ENCODE data around the gene GJA1. TPM values are rescaled to one million over a fixed set of nuclear protein-coding genes. Genes with fewer than 3 reads are reported as not detected.

Gene GJA1
- total RNA-seq, 1 experiment from 2014 or later: 0.20 TPM

DNA sequence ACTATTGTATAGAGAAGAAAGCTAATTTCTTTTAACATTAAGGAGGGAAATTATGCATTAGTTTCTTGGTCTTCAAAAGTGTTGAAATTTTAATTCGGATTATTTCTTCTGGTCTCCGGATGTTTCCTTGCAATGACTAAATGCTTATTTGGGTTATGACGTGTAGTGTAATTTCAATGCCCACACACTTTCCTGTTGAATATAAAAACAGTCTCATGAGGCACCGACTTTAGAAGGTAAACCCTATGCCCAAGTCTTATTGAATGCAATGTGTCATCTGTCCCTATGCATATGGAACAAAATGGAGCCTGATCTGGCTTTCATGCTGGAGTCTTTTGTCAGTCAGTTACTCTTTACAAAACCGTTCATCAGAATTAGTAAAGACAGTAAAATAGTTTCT is 17.7 kb downstream of the GJA1 start:
- Histone ChIP-seq H3K9me2 (ENCODE audit: insufficient read depth) (no peaks in the 10 kb centered on the region), H3K36me3 (ENCODE audit: low read depth) (no peaks in the 10 kb centered on the region), H3K27me3 (ENCODE audit: insufficient read depth, low read depth) (no peaks in the 10 kb centered on the region), H3K9me3 (ENCODE audit: insufficient read depth, low read depth) (no peaks in the 10 kb centered on the region; the same call in 1 of the 2 replicates), H3F3A (ENCODE audit: insufficient read depth, low read depth) (no peaks in the 10 kb centered on the region), H3K4me2 (no peak overlapping the region), H2AFZ (no peak overlapping the region), H3K27ac (no peak overlapping the region), H3K79me2 (ENCODE audit: low read depth) (no peaks in the 10 kb centered on the region), H4K20me1 (ENCODE audit: insufficient read depth) (no peaks in the 10 kb centered on the region), H3K4me1 (replicated peaks; ENCODE audit: insufficient read depth) (no peaks in the 10 kb centered on the region), H3K4me3 (no peak overlapping the region)
- BruUV-seq (replicated peaks): no TSS peak
- TF ChIP-seq, protein P1, sequence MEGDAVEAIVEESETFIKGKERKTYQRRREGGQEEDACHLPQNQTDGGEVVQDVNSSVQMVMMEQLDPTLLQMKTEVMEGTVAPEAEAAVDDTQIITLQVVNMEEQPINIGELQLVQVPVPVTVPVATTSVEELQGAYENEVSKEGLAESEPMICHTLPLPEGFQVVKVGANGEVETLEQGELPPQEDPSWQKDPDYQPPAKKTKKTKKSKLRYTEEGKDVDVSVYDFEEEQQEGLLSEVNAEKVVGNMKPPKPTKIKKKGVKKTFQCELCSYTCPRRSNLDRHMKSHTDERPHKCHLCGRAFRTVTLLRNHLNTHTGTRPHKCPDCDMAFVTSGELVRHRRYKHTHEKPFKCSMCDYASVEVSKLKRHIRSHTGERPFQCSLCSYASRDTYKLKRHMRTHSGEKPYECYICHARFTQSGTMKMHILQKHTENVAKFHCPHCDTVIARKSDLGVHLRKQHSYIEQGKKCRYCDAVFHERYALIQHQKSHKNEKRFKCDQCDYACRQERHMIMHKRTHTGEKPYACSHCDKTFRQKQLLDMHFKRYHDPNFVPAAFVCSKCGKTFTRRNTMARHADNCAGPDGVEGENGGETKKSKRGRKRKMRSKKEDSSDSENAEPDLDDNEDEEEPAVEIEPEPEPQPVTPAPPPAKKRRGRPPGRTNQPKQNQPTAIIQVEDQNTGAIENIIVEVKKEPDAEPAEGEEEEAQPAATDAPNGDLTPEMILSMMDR (conservative IDR thresholded peaks at IDR 0.05): no peak
- TF ChIP-seq EZH2 (IDR thresholded peaks at IDR 0.05; ENCODE audit: low read depth): no peak
- DNase-seq: no peak
- ChIA-PET CTCF (interaction anchor here (0.6 kb wide), 1 partner anchor 107 kb away, joined by 4 read pairs; no protein-coding TSS in a partner anchor), POLR2A (ENCODE audit: unreplicated experiment) (no interaction called here)
- intact Hi-C loops (cut with micrococcal nuclease; ENCODE audit: unreplicated experiment): no loop called here

DNA sequence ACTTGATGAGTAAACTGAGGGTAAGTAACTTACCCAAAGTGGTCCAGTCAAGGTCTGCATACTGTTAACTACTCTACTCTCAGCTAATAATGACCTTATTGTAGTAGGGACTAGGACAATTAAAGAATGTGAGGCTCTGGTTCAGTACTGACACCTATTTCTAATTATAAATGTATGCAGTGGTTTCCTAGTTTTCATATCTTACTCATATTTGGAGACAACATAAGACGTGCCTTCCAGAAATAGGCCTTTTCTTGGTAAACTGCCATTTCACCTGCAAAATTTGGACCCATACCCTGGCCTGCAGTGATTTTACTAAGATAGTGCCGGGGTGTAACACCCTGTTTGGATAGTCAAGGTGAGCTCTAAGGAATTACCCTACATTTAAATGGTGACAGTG is 24.7 kb downstream of the GJA1 start:
- H3K4me1 ChIP-seq (replicated peaks; ENCODE audit: insufficient read depth): no peaks in the 10 kb centered on the region
- no peaks in the 10 kb centered on the region for H4K20me1 ChIP-seq (ENCODE audit: insufficient read depth)
- TF ChIP-seq, protein P1 (conservative IDR thresholded peaks at IDR 0.05): no peak
- no peak for TF ChIP-seq EZH2 (IDR thresholded peaks at IDR 0.05; ENCODE audit: low read depth)
- no peaks in the 10 kb centered on the region for H3K9me2 ChIP-seq (ENCODE audit: insufficient read depth)
- no peak overlapping the region for H3K4me2 ChIP-seq
- no peak for DNase-seq
- no TSS peak for BruUV-seq (replicated peaks)
- H3K4me3 ChIP-seq: no peak overlapping the region
- ChIA-PET POLR2A (ENCODE audit: unreplicated experiment) (no interaction called here), CTCF (no interaction called here)
- no peaks in the 10 kb centered on the region for H3K79me2 ChIP-seq (ENCODE audit: low read depth)
- no peaks in the 10 kb centered on the region for H3F3A ChIP-seq (ENCODE audit: insufficient read depth, low read depth)
- no peaks in the 10 kb centered on the region for H3K36me3 ChIP-seq (ENCODE audit: low read depth)
- intact Hi-C loops (cut with micrococcal nuclease; ENCODE audit: unreplicated experiment): no loop called here
- no peak overlapping the region for H2AFZ ChIP-seq
- H3K9me3 ChIP-seq (ENCODE audit: insufficient read depth, low read depth): no peaks in the 10 kb centered on the region
- H3K27ac ChIP-seq: no peak overlapping the region
- H3K27me3 ChIP-seq (ENCODE audit: insufficient read depth, low read depth): no peaks in the 10 kb centered on the region

- ChIA-PET CTCF (no interaction called here), POLR2A (ENCODE audit: unreplicated experiment) (no interaction called here)
- no peaks in the 10 kb centered on the region for H3K36me3 ChIP-seq (ENCODE audit: low read depth)
- BruUV-seq (replicated peaks): no TSS peak
- H2AFZ ChIP-seq: no peak overlapping the region
- no peaks in the 10 kb centered on the region for H3K9me2 ChIP-seq (ENCODE audit: insufficient read depth)
- TF ChIP-seq, protein P1 (conservative IDR thresholded peaks at IDR 0.05): no peak
- no peak for TF ChIP-seq EZH2 (IDR thresholded peaks at IDR 0.05; ENCODE audit: low read depth)
- H4K20me1 ChIP-seq (ENCODE audit: insufficient read depth): no peaks in the 10 kb centered on the region
- no peak overlapping the region for H3K4me3 ChIP-seq
- no peak overlapping the region for H3K27ac ChIP-seq
- H3F3A ChIP-seq (ENCODE audit: insufficient read depth, low read depth): no peaks in the 10 kb centered on the region
- H3K4me2 ChIP-seq: no peak overlapping the region
- H3K79me2 ChIP-seq (ENCODE audit: low read depth): no peaks in the 10 kb centered on the region
- no peaks in the 10 kb centered on the region for H3K27me3 ChIP-seq (ENCODE audit: insufficient read depth, low read depth)
- H3K4me1 ChIP-seq (replicated peaks; ENCODE audit: insufficient read depth): no peaks in the 10 kb centered on the region
- H3K9me3 ChIP-seq (ENCODE audit: insufficient read depth, low read depth): no peaks in the 10 kb centered on the region
- intact Hi-C loops (cut with micrococcal nuclease; ENCODE audit: unreplicated experiment): no loop called here
- no peak for DNase-seq
These were observed 27.6 kb downstream of the GJA1 start for GRCh38 chr6:121463087-121463486.
